Right atrium auricular region (tissue), 2 donors: ENCODE data around the gene CTDP1. TPM values are rescaled to one million over a fixed set of nuclear protein-coding genes. Genes with fewer than 3 reads are reported as not detected.

Experiments used
- DNase-seq: peaks from one replicate; pipeline ENCODE4 v3.0.0-alpha.2; 2019; ENCODE audit warnings: low spot score
- H3K27ac ChIP-seq, 2 donors: fragments of 200-600 bp; sonication (generic); 1 replicate in 1 of 2; 2 replicates in 1 of 2; pipeline ENCODE4 v1.5.1; 2016 to 2019
- H3K27me3 ChIP-seq, 2 donors: fragments of 200-600 bp; sonication (generic); one replicate each; pipeline versions ENCODE4 v1.5.1 to v1.6.0; 2017 to 2019
- H3K36me3 ChIP-seq: fragments of 200-600 bp; sonication (generic); one replicate; pipeline ENCODE4 v1.5.1; 2016
- H3K4me1 ChIP-seq, 2 donors: fragments of 200-600 bp; sonication (generic); one replicate each; pipeline versions ENCODE4 v1.5.1 to v1.6.0; 2017 to 2019
- H3K4me3 ChIP-seq, 2 donors: fragments of 200-600 bp; sonication (generic); 1 replicate in 1 of 2; 2 replicates in 1 of 2; pipeline ENCODE4 v1.5.1; 2017 to 2019; ENCODE audit warnings: mild to moderate bottlenecking in 1 of 2, moderate library complexity in 1 of 2
- H3K9me3 ChIP-seq, 2 donors: fragments of 200-600 bp; sonication (generic); one replicate each; pipeline ENCODE4 v1.5.1; 2019
- CTCF ChIP-seq, 2 donors: fragments of 200-600 bp; sonication (generic); IDR thresholded peaks; one replicate each; pipeline ENCODE4 v1.5.1; 2019; ENCODE audit warnings: antibody characterized with exemption in 2 of 2
- total RNA-seq, 2 donors: library from RNA; depleted of rRNA; stranded (reverse); fragments of >200 nt; gene quantifications; one replicate each; pipeline ENCODE4 v1.1.0, GENCODE V29; 2016

Gene CTDP1
- total RNA-seq, 2 donors from 2014 or later: 6.3 to 9.2 TPM

GRCh38 chr18:79677840-79678239, 1.8 kb upstream of the CTDP1 start:
- Histone ChIP-seq H3K9me3 (no peaks in the 10 kb centered on the region), H3K36me3 (peaks cover 5% of the 10 kb centered on the region), H3K27me3 (no peaks in the 10 kb centered on the region), H3K4me1 (peaks cover 0 to 37% of the 10 kb centered on the region in 2 donors), H3K4me3 (no peak overlapping the region), H3K27ac (peak overlapping the region in 1 of 2 donors; percentile 99)
- DNase-seq: no peak
- TF ChIP-seq CTCF (IDR thresholded peaks at IDR 0.05): no peak

GRCh38 chr18:79678665-79679551, 695 bp upstream of the CTDP1 start:
- Histone ChIP-seq H3K4me1 (peaks cover 0 to 46% of the 10 kb centered on the region in 2 donors), H3K27ac (peak overlapping the region; percentile 99), H3K36me3 (peaks cover 5% of the 10 kb centered on the region), H3K4me3 (peak overlapping the region; percentile 65 to 92), H3K27me3 (no peaks in the 10 kb centered on the region), H3K9me3 (no peaks in the 10 kb centered on the region)
- TF ChIP-seq CTCF (IDR thresholded peaks at IDR 0.05): no peak
- DNase-seq: peak; percentile 99

GRCh38 chr18:79680100-79680879, 687 bp downstream of the CTDP1 start:
- no peaks in the 10 kb centered on the region for H3K9me3 ChIP-seq
- peak overlapping the region; percentile 65 to 92 for H3K4me3 ChIP-seq
- no peak for TF ChIP-seq CTCF (IDR thresholded peaks at IDR 0.05)
- H3K27ac ChIP-seq: peak overlapping the region in 1 of 2 donors; percentile 99
- H3K27me3 ChIP-seq: no peaks in the 10 kb centered on the region
- DNase-seq: no peak
- H3K4me1 ChIP-seq: peaks cover 0 to 55% of the 10 kb centered on the region in 2 donors
- H3K36me3 ChIP-seq: peaks cover 5% of the 10 kb centered on the region

- Histone ChIP-seq H3K9me3 (no peaks in the 10 kb centered on the region), H3K27ac (peak overlapping the region in 1 of 2 donors; percentile 99), H3K36me3 (peaks cover 5% of the 10 kb centered on the region), H3K4me1 (peaks cover 0 to 55% of the 10 kb centered on the region in 2 donors), H3K4me3 (peak overlapping the region; percentile 65 to 92), H3K27me3 (no peaks in the 10 kb centered on the region)
- TF ChIP-seq CTCF (IDR thresholded peaks at IDR 0.05): no peak
- no peak for DNase-seq
Measured at GRCh38 chr18:79680891-79681339, 1.3 kb downstream of the CTDP1 start.

GRCh38 chr18:79681484-79682387, 2.1 kb downstream of the CTDP1 start:
- H3K27ac ChIP-seq: no peak overlapping the region
- no peaks in the 10 kb centered on the region for H3K27me3 ChIP-seq
- peaks cover 5% of the 10 kb centered on the region for H3K36me3 ChIP-seq
- H3K4me1 ChIP-seq: peaks cover 0 to 55% of the 10 kb centered on the region in 2 donors
- no peak for TF ChIP-seq CTCF (IDR thresholded peaks at IDR 0.05)
- H3K4me3 ChIP-seq: no peak overlapping the region
- H3K9me3 ChIP-seq: no peaks in the 10 kb centered on the region
- DNase-seq: no peak
